Vagina (tissue), 2 donors: ENCODE results near the gene CHRD.

Experiments
- POLR2AphosphoS5 ChIP-seq, 2 donors: sonication (generic); formaldehyde crosslinking; IDR thresholded peaks; one replicate each; pipeline ENCODE4 v1.9.0; 2017; ENCODE audit warnings: antibody characterized with exemption in 2 of 2, mild to moderate bottlenecking in 2 of 2, low read depth in 1 of 2; ENCODE audit not compliant: insufficient read depth in 1 of 2
- TF ChIP-seq, protein P1 (sequence below), 3 experiments: fragments of 450-650 bp in 2 of 3; fragments of 200-600 bp in 1 of 3; sonication (generic) in 1 of 3; IDR thresholded peaks; one replicate each; pipeline ENCODE4 v1.5.1; 2017 to 2019; ENCODE audit warnings: antibody characterized with exemption in 3 of 3, mild to moderate bottlenecking in 2 of 3, moderate library complexity in 2 of 3

DNA sequence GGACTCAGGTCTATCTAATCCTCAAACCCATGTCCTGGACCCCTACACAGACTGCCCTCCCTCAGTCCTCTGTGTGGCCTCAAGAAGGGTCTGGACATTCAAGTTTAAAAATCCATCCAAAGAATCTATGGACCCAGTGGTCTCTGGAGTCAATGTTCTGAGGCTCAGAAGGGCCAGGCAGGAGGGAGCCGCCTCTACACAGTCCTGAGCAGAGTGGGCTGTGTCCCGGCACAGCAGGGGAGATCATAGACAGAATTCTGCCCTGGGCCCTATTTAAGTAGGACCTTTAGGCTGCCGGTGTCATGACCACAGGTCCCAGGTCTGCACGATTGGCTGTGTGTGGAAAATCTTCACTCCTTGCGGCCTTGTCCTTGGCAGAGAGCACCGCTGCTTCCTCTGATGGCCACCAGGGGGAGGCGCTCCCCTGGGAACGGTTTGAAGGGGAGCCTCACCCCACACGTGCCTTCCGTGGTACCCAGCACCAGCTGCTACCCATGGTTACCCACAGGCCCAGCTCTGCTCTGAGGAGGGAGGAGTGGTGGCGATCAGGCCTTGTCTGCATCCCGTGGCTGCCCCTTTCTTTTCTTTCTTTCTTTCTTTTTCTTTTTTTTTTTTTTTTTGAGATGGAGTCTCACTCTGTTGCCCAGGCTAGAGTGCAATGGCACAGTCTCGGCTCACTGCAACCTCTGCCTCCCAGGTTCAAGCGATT lies 37.9 kb downstream of the CHRD start:
- TF ChIP-seq, protein P1, sequence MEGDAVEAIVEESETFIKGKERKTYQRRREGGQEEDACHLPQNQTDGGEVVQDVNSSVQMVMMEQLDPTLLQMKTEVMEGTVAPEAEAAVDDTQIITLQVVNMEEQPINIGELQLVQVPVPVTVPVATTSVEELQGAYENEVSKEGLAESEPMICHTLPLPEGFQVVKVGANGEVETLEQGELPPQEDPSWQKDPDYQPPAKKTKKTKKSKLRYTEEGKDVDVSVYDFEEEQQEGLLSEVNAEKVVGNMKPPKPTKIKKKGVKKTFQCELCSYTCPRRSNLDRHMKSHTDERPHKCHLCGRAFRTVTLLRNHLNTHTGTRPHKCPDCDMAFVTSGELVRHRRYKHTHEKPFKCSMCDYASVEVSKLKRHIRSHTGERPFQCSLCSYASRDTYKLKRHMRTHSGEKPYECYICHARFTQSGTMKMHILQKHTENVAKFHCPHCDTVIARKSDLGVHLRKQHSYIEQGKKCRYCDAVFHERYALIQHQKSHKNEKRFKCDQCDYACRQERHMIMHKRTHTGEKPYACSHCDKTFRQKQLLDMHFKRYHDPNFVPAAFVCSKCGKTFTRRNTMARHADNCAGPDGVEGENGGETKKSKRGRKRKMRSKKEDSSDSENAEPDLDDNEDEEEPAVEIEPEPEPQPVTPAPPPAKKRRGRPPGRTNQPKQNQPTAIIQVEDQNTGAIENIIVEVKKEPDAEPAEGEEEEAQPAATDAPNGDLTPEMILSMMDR (IDR thresholded peaks at IDR 0.05), result peak; percentile 77 to 89 (median 84)
- no peak for TF ChIP-seq POLR2AphosphoS5 (IDR thresholded peaks at IDR 0.05; ENCODE audit: insufficient read depth in 1 of 2, low read depth in 1 of 2)
